Measurements from ENCODE around the gene ASPSCR1. TPM values are rescaled to one million over a fixed set of nuclear protein-coding genes. Genes with fewer than 3 reads are reported as not detected.
A peak's percentile ranks its signal among the peaks of the same experiment; 100 is the strongest.

ASPSCR1 gene
- total RNA-seq, 1 experiment from 2014 or later, result 60.4 TPM

DNA sequence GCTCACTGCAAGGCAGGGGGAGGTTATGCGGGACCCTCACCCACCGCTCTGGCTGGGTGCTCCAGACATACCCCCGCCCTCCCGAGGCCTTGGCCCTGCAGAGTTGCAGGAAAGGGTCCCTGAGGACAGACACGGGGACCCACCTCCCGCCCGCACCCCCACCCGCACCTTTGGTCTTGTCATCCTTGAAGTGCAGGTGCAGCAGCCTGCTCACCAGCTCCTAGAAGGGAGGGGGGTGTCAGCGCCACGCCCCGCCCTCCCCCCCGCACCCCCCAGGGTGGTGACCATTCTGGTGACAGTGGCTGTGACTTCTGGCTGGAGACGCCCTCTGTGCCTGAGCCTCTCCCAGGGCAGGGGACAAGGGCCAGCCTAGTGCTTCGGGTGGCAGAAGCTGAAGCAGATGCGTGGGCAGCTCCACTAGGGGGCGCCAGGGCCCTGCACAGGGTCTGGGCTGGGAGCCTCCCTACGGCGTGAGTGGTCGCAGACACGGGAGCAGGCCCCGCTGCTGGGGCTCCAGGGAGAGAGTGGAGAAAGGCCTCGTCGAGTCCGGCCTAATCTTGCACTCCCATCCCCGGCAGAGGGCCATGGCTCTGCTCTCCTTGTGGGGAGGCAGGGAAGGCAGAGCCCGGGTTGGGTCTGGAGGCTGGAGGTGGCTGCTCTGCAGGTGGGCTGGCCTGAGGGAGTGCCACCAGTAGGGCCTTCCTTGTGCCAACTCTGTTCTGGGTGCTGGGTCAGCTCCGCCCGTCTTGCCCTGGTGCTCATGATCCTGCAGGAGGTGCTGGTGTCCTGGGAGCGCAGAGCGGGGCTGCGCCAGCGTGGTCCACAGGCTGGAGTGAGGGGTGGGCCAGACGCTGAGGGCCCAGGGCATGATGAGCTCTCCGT, 42.5 kb downstream of the ASPSCR1 start:
- peak; percentile 9 for ATAC-seq
- peak; percentile 91 for DNase-seq (ENCODE audit: low spot score)
- Mint-ChIP-seq H3K36me3 (no peaks in the 10 kb centered on the region; the same call in 1 of the 2 replicates), H3K9me3 (no peaks in the 10 kb centered on the region), H3K27ac (no peak overlapping the region), H3K4me1 (peaks cover 11% of the 10 kb centered on the region), H3K4me3 (no peak overlapping the region), H3K27me3 (ENCODE audit: low read depth) (no peaks in the 10 kb centered on the region)
- POLR2A ChIA-PET, result interaction anchor here (0.5 to 1.7 kb wide), 3 partner anchors 12 to 104 kb away, joined by 3 to 5 read pairs (median 4); partner anchors contain the start of genes DCXR and RAC3
- CTCF ChIA-PET, result interaction anchor here (0.6 to 8.8 kb wide), 57 partner anchors 11 to 697 kb away, joined by 3 to 119 read pairs (median 4); partner anchors contain the start of genes DCXR, FN3KRP, MAFG and MCRIP1
- no peak for TF ChIP-seq ZBTB21 (CRISPR knock-in tag; IDR thresholded peaks at IDR 0.05; ENCODE audit: borderline replicate concordance)
- TF ChIP-seq, protein P1, sequence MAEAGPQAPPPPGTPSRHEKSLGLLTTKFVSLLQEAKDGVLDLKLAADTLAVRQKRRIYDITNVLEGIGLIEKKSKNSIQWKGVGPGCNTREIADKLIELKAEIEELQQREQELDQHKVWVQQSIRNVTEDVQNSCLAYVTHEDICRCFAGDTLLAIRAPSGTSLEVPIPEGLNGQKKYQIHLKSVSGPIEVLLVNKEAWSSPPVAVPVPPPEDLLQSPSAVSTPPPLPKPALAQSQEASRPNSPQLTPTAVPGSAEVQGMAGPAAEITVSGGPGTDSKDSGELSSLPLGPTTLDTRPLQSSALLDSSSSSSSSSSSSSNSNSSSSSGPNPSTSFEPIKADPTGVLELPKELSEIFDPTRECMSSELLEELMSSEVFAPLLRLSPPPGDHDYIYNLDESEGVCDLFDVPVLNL (CRISPR knock-in tag; IDR thresholded peaks at IDR 0.05; ENCODE audit: borderline replicate concordance, low read depth), result no peak
- TF ChIP-seq, protein P2, sequence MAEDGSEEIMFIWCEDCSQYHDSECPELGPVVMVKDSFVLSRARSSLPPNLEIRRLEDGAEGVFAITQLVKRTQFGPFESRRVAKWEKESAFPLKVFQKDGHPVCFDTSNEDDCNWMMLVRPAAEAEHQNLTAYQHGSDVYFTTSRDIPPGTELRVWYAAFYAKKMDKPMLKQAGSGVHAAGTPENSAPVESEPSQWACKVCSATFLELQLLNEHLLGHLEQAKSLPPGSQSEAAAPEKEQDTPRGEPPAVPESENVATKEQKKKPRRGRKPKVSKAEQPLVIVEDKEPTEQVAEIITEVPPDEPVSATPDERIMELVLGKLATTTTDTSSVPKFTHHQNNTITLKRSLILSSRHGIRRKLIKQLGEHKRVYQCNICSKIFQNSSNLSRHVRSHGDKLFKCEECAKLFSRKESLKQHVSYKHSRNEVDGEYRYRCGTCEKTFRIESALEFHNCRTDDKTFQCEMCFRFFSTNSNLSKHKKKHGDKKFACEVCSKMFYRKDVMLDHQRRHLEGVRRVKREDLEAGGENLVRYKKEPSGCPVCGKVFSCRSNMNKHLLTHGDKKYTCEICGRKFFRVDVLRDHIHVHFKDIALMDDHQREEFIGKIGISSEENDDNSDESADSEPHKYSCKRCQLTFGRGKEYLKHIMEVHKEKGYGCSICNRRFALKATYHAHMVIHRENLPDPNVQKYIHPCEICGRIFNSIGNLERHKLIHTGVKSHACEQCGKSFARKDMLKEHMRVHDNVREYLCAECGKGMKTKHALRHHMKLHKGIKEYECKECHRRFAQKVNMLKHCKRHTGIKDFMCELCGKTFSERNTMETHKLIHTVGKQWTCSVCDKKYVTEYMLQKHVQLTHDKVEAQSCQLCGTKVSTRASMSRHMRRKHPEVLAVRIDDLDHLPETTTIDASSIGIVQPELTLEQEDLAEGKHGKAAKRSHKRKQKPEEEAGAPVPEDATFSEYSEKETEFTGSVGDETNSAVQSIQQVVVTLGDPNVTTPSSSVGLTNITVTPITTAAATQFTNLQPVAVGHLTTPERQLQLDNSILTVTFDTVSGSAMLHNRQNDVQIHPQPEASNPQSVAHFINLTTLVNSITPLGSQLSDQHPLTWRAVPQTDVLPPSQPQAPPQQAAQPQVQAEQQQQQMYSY (CRISPR knock-in tag; IDR thresholded peaks at IDR 0.05), result no peak
- TF ChIP-seq FOXP1 (CRISPR knock-in tag; IDR thresholded peaks at IDR 0.05; ENCODE audit: borderline replicate concordance), result no peak; the same call in 1 of the 2 replicates
- TF ChIP-seq GTF2I (CRISPR knock-in tag; conservative IDR thresholded peaks at IDR 0.05), result no peak
- TF ChIP-seq ZNF138 (CRISPR knock-in tag; conservative IDR thresholded peaks at IDR 0.05), result no peak
- no peak for TF ChIP-seq MXD4 (CRISPR knock-in tag; IDR thresholded peaks at IDR 0.05; ENCODE audit: borderline replicate concordance)
- TF ChIP-seq JUN (CRISPR knock-in tag; IDR thresholded peaks at IDR 0.05), result no peak
- TF ChIP-seq TP53 (CRISPR knock-in tag; IDR thresholded peaks at IDR 0.05), result no peak
- TF ChIP-seq, protein P3, sequence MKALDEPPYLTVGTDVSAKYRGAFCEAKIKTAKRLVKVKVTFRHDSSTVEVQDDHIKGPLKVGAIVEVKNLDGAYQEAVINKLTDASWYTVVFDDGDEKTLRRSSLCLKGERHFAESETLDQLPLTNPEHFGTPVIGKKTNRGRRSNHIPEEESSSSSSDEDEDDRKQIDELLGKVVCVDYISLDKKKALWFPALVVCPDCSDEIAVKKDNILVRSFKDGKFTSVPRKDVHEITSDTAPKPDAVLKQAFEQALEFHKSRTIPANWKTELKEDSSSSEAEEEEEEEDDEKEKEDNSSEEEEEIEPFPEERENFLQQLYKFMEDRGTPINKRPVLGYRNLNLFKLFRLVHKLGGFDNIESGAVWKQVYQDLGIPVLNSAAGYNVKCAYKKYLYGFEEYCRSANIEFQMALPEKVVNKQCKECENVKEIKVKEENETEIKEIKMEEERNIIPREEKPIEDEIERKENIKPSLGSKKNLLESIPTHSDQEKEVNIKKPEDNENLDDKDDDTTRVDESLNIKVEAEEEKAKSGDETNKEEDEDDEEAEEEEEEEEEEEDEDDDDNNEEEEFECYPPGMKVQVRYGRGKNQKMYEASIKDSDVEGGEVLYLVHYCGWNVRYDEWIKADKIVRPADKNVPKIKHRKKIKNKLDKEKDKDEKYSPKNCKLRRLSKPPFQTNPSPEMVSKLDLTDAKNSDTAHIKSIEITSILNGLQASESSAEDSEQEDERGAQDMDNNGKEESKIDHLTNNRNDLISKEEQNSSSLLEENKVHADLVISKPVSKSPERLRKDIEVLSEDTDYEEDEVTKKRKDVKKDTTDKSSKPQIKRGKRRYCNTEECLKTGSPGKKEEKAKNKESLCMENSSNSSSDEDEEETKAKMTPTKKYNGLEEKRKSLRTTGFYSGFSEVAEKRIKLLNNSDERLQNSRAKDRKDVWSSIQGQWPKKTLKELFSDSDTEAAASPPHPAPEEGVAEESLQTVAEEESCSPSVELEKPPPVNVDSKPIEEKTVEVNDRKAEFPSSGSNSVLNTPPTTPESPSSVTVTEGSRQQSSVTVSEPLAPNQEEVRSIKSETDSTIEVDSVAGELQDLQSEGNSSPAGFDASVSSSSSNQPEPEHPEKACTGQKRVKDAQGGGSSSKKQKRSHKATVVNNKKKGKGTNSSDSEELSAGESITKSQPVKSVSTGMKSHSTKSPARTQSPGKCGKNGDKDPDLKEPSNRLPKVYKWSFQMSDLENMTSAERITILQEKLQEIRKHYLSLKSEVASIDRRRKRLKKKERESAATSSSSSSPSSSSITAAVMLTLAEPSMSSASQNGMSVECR (CRISPR knock-in tag; IDR thresholded peaks at IDR 0.05; ENCODE audit: borderline replicate concordance), result no peak
- peak; percentile 85 for TF ChIP-seq CTCF (IDR thresholded peaks at IDR 0.05)
- TF ChIP-seq, protein P4, sequence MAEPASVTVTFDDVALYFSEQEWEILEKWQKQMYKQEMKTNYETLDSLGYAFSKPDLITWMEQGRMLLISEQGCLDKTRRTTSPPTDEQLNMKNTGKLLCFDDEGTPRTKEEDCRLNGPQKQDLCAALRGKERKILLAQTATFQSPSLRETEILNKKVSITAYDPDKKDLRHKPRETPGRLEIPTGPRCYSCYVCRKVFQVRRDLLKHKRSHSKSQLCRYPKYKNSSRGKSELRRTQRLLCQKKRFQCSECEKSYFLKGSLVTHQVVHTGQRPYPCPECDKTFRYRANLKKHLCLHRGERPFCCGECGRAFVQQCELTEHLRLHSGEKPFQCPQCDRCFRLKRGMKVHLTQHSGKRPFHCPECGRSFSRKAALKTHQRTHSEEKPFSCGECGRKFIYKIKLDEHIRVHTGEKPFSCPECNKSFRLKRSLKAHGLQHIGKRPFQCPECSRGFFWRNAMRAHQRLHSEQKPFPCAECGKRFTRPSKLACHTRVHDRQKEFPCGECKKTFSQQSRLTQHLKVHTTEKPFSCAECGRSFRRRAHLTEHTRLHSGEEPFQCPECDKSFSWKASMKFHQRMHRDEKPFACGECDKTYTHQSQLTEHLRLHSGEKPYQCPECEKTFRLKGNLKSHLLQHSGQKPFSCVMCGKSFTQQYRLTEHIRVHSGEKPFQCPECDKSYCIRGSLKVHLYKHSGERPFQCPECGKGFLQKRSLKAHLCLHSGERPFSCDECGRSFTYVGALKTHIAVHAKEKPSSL (CRISPR knock-in tag; conservative IDR thresholded peaks at IDR 0.05), result no peak
- no peak for TF ChIP-seq ZNF416 (CRISPR knock-in tag; IDR thresholded peaks at IDR 0.05)
- TF ChIP-seq, protein P5, sequence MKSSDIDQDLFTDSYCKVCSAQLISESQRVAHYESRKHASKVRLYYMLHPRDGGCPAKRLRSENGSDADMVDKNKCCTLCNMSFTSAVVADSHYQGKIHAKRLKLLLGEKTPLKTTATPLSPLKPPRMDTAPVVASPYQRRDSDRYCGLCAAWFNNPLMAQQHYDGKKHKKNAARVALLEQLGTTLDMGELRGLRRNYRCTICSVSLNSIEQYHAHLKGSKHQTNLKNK (CRISPR knock-in tag; IDR thresholded peaks at IDR 0.05), result no peak
- TF ChIP-seq TEAD1 (CRISPR knock-in tag; IDR thresholded peaks at IDR 0.05), result no peak
- TF ChIP-seq GABPB1 (CRISPR knock-in tag; IDR thresholded peaks at IDR 0.05), result peak; percentile 37; the same call in 1 of the 2 replicates
- no peak for TF ChIP-seq OVOL2 (CRISPR knock-in tag; IDR thresholded peaks at IDR 0.05; ENCODE audit: borderline replicate concordance)
- TF ChIP-seq, protein P6, sequence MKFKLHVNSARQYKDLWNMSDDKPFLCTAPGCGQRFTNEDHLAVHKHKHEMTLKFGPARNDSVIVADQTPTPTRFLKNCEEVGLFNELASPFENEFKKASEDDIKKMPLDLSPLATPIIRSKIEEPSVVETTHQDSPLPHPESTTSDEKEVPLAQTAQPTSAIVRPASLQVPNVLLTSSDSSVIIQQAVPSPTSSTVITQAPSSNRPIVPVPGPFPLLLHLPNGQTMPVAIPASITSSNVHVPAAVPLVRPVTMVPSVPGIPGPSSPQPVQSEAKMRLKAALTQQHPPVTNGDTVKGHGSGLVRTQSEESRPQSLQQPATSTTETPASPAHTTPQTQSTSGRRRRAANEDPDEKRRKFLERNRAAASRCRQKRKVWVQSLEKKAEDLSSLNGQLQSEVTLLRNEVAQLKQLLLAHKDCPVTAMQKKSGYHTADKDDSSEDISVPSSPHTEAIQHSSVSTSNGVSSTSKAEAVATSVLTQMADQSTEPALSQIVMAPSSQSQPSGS (CRISPR knock-in tag; IDR thresholded peaks at IDR 0.05; ENCODE audit: borderline replicate concordance, low read depth), result no peak
- TF ChIP-seq FOXK1 (CRISPR knock-in tag; IDR thresholded peaks at IDR 0.05), result 0 out of 2 replicates have a peak, but pooled peaks have one; percentile 34
